Measurements from ENCODE around the gene EFNA4. TPM values are rescaled to one million over a fixed set of nuclear protein-coding genes. Genes with fewer than 3 reads are reported as not detected.

Gene EFNA4
- total RNA-seq, 2 donors from 2014 or later, result 2.2 to 3.5 TPM

- TF ChIP-seq CTCF (IDR thresholded peaks at IDR 0.05), result no peak
- no peaks in the 10 kb centered on the region for H3K9me3 ChIP-seq
- no peaks in the 10 kb centered on the region for H3K36me3 ChIP-seq
- no peak for DNase-seq (ENCODE audit: low spot score)
- no peak overlapping the region for H3K4me3 ChIP-seq
- H3K27me3 ChIP-seq, result no peaks in the 10 kb centered on the region
- no peak overlapping the region for H3K27ac ChIP-seq
- H3K4me1 ChIP-seq, result no peaks in the 10 kb centered on the region
These were observed 33.2 kb upstream of the EFNA4 start for GRCh38 chr1:155030243-155030795.

GRCh38 chr1:155030899-155031298 is 32.6 kb upstream of the EFNA4 start:
- Histone ChIP-seq H3K27me3 (no peaks in the 10 kb centered on the region), H3K27ac (no peak overlapping the region), H3K4me3 (no peak overlapping the region), H3K4me1 (no peaks in the 10 kb centered on the region), H3K9me3 (no peaks in the 10 kb centered on the region), H3K36me3 (no peaks in the 10 kb centered on the region)
- DNase-seq (ENCODE audit: low spot score), result no peak
- TF ChIP-seq CTCF (IDR thresholded peaks at IDR 0.05), result no peak

GRCh38 chr1:155032886-155033285 is 30.7 kb upstream of the EFNA4 start:
- TF ChIP-seq CTCF (IDR thresholded peaks at IDR 0.05), result no peak

GRCh38 chr1:155033524-155033923 is 30.0 kb upstream of the EFNA4 start, which contains the start of the genes DCST1 and DCST2:
Gene DCST1, plus strand, starts transcription at chr1:155033824. Its CDS starts 213 bp downstream, at chr1:155034037.
Gene DCST2, minus strand, starts transcription at chr1:155033781. Its CDS starts 80 bp downstream, at chr1:155033701.
- H3K36me3 ChIP-seq, result no peaks in the 10 kb centered on the region
- DNase-seq (ENCODE audit: low spot score), result no peak
- H3K4me1 ChIP-seq, result peaks cover 0 to 1% of the 10 kb centered on the region in 2 donors
- H3K27ac ChIP-seq, result no peak within 1 kb of the TSS
- H3K4me3 ChIP-seq, result no peak within 1 kb of the TSS
- no peaks in the 10 kb centered on the region for H3K9me3 ChIP-seq
- TF ChIP-seq CTCF (IDR thresholded peaks at IDR 0.05), result no peak
- H3K27me3 ChIP-seq, result no peaks in the 10 kb centered on the region

More at GRCh38 chr1:155032886-155033285, 30.7 kb upstream of the EFNA4 start:
- H3K36me3 ChIP-seq, result no peaks in the 10 kb centered on the region
- H3K4me3 ChIP-seq, result no peak overlapping the region
- no peak for DNase-seq (ENCODE audit: low spot score)
- no peaks in the 10 kb centered on the region for H3K27me3 ChIP-seq
- no peak overlapping the region for H3K27ac ChIP-seq
- no peaks in the 10 kb centered on the region for H3K9me3 ChIP-seq
- no peaks in the 10 kb centered on the region for H3K4me1 ChIP-seq

GRCh38 chr1:155034318-155035208 is 29.0 kb upstream of the EFNA4 start:
- Histone ChIP-seq H3K27ac (no peak overlapping the region), H3K4me1 (peaks cover 0 to 9% of the 10 kb centered on the region in 2 donors), H3K9me3 (no peaks in the 10 kb centered on the region), H3K36me3 (no peaks in the 10 kb centered on the region), H3K27me3 (no peaks in the 10 kb centered on the region), H3K4me3 (no peak overlapping the region)
- no peak for DNase-seq (ENCODE audit: low spot score)
- TF ChIP-seq CTCF (IDR thresholded peaks at IDR 0.05), result no peak
